ENCODE data around the gene URB2. TPM values are rescaled to one million over a fixed set of nuclear protein-coding genes. Genes with fewer than 3 reads are reported as not detected.

The URB2 gene
- total RNA-seq, 1 donor from 2014 or later: 9.7 TPM

DNA sequence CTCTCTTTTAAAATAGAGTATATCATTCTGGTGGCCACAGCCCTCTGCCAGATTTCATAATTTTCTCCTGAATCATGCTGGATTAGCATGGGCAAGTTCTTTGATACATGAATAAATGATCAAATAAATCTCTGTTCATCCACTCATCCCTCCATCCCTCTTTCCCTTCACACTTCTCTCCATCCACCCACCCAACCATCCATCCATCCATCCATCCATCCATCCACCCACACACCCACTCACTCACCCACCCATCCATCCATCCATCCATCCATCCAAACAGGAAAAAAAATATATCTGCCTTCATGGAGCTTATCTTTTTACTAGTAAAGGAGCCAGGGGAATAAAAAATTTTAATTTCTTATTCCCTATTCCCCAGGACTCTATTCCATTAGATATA is 49.3 kb downstream of the URB2 start:
- Histone ChIP-seq H3K4me2 (ENCODE audit: low read length) (no peak overlapping the region), H3K27ac (ENCODE audit: low read depth, low read length) (no peak overlapping the region), H3K36me3 (ENCODE audit: insufficient read depth, low read length) (no peaks in the 10 kb centered on the region), H3K4me1 (ENCODE audit: insufficient read depth, low read length) (no peaks in the 10 kb centered on the region), H3K4me3 (ENCODE audit: insufficient read depth, low read depth, low read length) (no peak overlapping the region), H3K27me3 (ENCODE audit: insufficient read depth, low read length) (no peaks in the 10 kb centered on the region), H2AFZ (ENCODE audit: low read depth, low read length) (no peak overlapping the region), H3K79me2 (ENCODE audit: insufficient read depth, low read length) (no peaks in the 10 kb centered on the region), H3K9ac (ENCODE audit: low read length) (no peak overlapping the region), H3K9me3 (ENCODE audit: insufficient read depth, low read depth, low read length) (no peaks in the 10 kb centered on the region), H4K20me1 (ENCODE audit: insufficient read depth, low read length) (no peaks in the 10 kb centered on the region)
- TF ChIP-seq EZH2 (IDR thresholded peaks at IDR 0.05; ENCODE audit: insufficient read depth, low read length): no peak
- TF ChIP-seq CTCF (IDR thresholded peaks at IDR 0.05; ENCODE audit: insufficient read depth, low read depth, low read length): no peak
- no peak for FAIRE-seq
- no peak for DNase-seq (ENCODE audit: low read depth)
- no peak overlapping the region for H3K4me3 Mint-ChIP-seq (ENCODE audit: unreplicated experiment)
- H3K36me3 Mint-ChIP-seq (ENCODE audit: low read depth, unreplicated experiment): no peaks in the 10 kb centered on the region
- peaks cover 5% of the 10 kb centered on the region for H3K9me3 Mint-ChIP-seq (ENCODE audit: unreplicated experiment)
- no peaks in the 10 kb centered on the region for H3K27me3 Mint-ChIP-seq (ENCODE audit: low read depth, unreplicated experiment)
- peaks cover 1% of the 10 kb centered on the region for H3K4me1 Mint-ChIP-seq (ENCODE audit: low read depth, unreplicated experiment)
- H3K27ac Mint-ChIP-seq (ENCODE audit: unreplicated experiment): no peak overlapping the region

GRCh38 chr1:229685149-229685548 is 59.1 kb downstream of the URB2 start:
- no peak for TF ChIP-seq EZH2 (IDR thresholded peaks at IDR 0.05; ENCODE audit: insufficient read depth, low read length)
- no peak for TF ChIP-seq CTCF (IDR thresholded peaks at IDR 0.05; ENCODE audit: insufficient read depth, low read depth, low read length)
- H2AFZ ChIP-seq (ENCODE audit: low read depth, low read length): no peak overlapping the region
- H4K20me1 ChIP-seq (ENCODE audit: insufficient read depth, low read length): no peaks in the 10 kb centered on the region
- H3K79me2 ChIP-seq (ENCODE audit: insufficient read depth, low read length): no peaks in the 10 kb centered on the region
- H3K4me1 ChIP-seq (ENCODE audit: insufficient read depth, low read length): no peaks in the 10 kb centered on the region
- H3K4me2 ChIP-seq (ENCODE audit: low read length): no peak overlapping the region
- no peak overlapping the region for H3K27ac ChIP-seq (ENCODE audit: low read depth, low read length)
- Mint-ChIP-seq H3K27ac (ENCODE audit: unreplicated experiment) (no peak overlapping the region), H3K36me3 (ENCODE audit: low read depth, unreplicated experiment) (peaks cover 8% of the 10 kb centered on the region), H3K4me1 (ENCODE audit: low read depth, unreplicated experiment) (peaks cover 1% of the 10 kb centered on the region), H3K4me3 (ENCODE audit: unreplicated experiment) (no peak overlapping the region), H3K27me3 (ENCODE audit: low read depth, unreplicated experiment) (no peaks in the 10 kb centered on the region), H3K9me3 (ENCODE audit: unreplicated experiment) (peaks cover 26% of the 10 kb centered on the region)
- no peaks in the 10 kb centered on the region for H3K9me3 ChIP-seq (ENCODE audit: insufficient read depth, low read depth, low read length)
- no peak overlapping the region for H3K9ac ChIP-seq (ENCODE audit: low read length)
- H3K36me3 ChIP-seq (ENCODE audit: insufficient read depth, low read length): no peaks in the 10 kb centered on the region
- no peak for DNase-seq (ENCODE audit: low read depth)
- H3K4me3 ChIP-seq (ENCODE audit: insufficient read depth, low read depth, low read length): no peak overlapping the region
- no peaks in the 10 kb centered on the region for H3K27me3 ChIP-seq (ENCODE audit: insufficient read depth, low read length)
- FAIRE-seq: peak; percentile 9

GRCh38 chr1:229689273-229689672 is 63.2 kb downstream of the URB2 start:
- peaks cover 27% of the 10 kb centered on the region for H3K4me1 Mint-ChIP-seq (ENCODE audit: low read depth, unreplicated experiment)
- H3K27ac ChIP-seq (ENCODE audit: low read depth, low read length): no peak overlapping the region
- no peak overlapping the region for H3K4me3 ChIP-seq (ENCODE audit: insufficient read depth, low read depth, low read length)
- no peaks in the 10 kb centered on the region for H3K9me3 ChIP-seq (ENCODE audit: insufficient read depth, low read depth, low read length)
- DNase-seq (ENCODE audit: low read depth): no peak
- H3K27ac Mint-ChIP-seq (ENCODE audit: unreplicated experiment): peak overlapping the region; percentile 72
- H3K4me3 Mint-ChIP-seq (ENCODE audit: unreplicated experiment): no peak overlapping the region
- H4K20me1 ChIP-seq (ENCODE audit: insufficient read depth, low read length): no peaks in the 10 kb centered on the region
- H3K36me3 Mint-ChIP-seq (ENCODE audit: low read depth, unreplicated experiment): peaks cover 6% of the 10 kb centered on the region
- H3K4me2 ChIP-seq (ENCODE audit: low read length): no peak overlapping the region
- TF ChIP-seq EZH2 (IDR thresholded peaks at IDR 0.05; ENCODE audit: insufficient read depth, low read length) (no peak), CTCF (IDR thresholded peaks at IDR 0.05; ENCODE audit: insufficient read depth, low read depth, low read length) (no peak)
- no peaks in the 10 kb centered on the region for H3K27me3 ChIP-seq (ENCODE audit: insufficient read depth, low read length)
- peaks cover 24% of the 10 kb centered on the region for H3K9me3 Mint-ChIP-seq (ENCODE audit: unreplicated experiment)
- H2AFZ ChIP-seq (ENCODE audit: low read depth, low read length): no peak overlapping the region
- H3K27me3 Mint-ChIP-seq (ENCODE audit: low read depth, unreplicated experiment): no peaks in the 10 kb centered on the region
- H3K9ac ChIP-seq (ENCODE audit: low read length): no peak overlapping the region
- FAIRE-seq: no peak
- peaks cover 11% of the 10 kb centered on the region for H3K4me1 ChIP-seq (ENCODE audit: insufficient read depth, low read length)
- no peaks in the 10 kb centered on the region for H3K79me2 ChIP-seq (ENCODE audit: insufficient read depth, low read length)
- no peaks in the 10 kb centered on the region for H3K36me3 ChIP-seq (ENCODE audit: insufficient read depth, low read length)
